Liver (tissue), 9 donors: ENCODE measurements around the gene GSTA1. TPM values are rescaled to one million over a fixed set of nuclear protein-coding genes. Genes with fewer than 3 reads are reported as not detected.
"Not testable (repeated sequence)": the region's sequence is repeated elsewhere in the genome, so short reads cannot be mapped to it uniquely, and the experiment has no call there.

Source experiments
- DNase-seq: peaks from one replicate; pipeline ENCODE4 v3.0.0-alpha.2; 2017; ENCODE audit warnings: low spot score
- H3K27ac ChIP-seq, 2 donors: one replicate each; pipeline ENCODE4 v1.7.0; 2013; ENCODE audit warnings: inconsistent platforms in 2 of 2, low read length in 2 of 2, control low read depth in 1 of 2, low read depth in 1 of 2, mild to moderate bottlenecking in 1 of 2
- H3K27me3 ChIP-seq, 4 donors: one replicate each; pipeline versions ENCODE4 v1.6.1 to v1.7.0; 2013; ENCODE audit warnings: low read length in 3 of 4, inconsistent platforms in 1 of 4, mild to moderate bottlenecking in 1 of 4, moderate library complexity in 1 of 4; ENCODE audit not compliant: control insufficient read depth in 4 of 4, insufficient read depth in 4 of 4
- H3K36me3 ChIP-seq, 4 donors: one replicate each; pipeline versions ENCODE4 v1.6.1 to v1.7.0; 2013; ENCODE audit warnings: low read length in 3 of 4, mild to moderate bottlenecking in 3 of 4, low read depth in 1 of 4, moderate library complexity in 1 of 4; ENCODE audit not compliant: control insufficient read depth in 4 of 4, insufficient read depth in 3 of 4
- H3K4me1 ChIP-seq, 4 donors: one replicate each; pipeline versions ENCODE4 v1.6.1 to v1.7.0; 2013; ENCODE audit warnings: low read length in 3 of 4, mild to moderate bottlenecking in 3 of 4, moderate library complexity in 1 of 4; ENCODE audit not compliant: control insufficient read depth in 4 of 4, insufficient read depth in 4 of 4
- H3K4me3 ChIP-seq, 3 donors: one replicate each; pipeline versions ENCODE4 v1.6.1 to v1.7.0; 2013; ENCODE audit warnings: low read length in 3 of 3, control low read depth in 1 of 3, low read depth in 1 of 3, mild to moderate bottlenecking in 1 of 3
- H3K9ac ChIP-seq, 2 donors: one replicate each; pipeline ENCODE4 v1.7.0; 2013; ENCODE audit warnings: low read length in 2 of 2, mild to moderate bottlenecking in 2 of 2, moderate library complexity in 2 of 2, control low read depth in 1 of 2, low read depth in 1 of 2
- H3K9me3 ChIP-seq, 4 donors: one replicate each; pipeline versions ENCODE4 v1.6.1 to v1.7.0; 2013; ENCODE audit warnings: low read length in 3 of 4; ENCODE audit not compliant: control insufficient read depth in 4 of 4
- EGR1 ChIP-seq, 2 donors: IDR thresholded peaks; 2 replicates each; pipeline ENCODE4 v1.6.1; 2016 to 2018; ENCODE audit warnings: antibody characterized with exemption in 2 of 2, low read depth in 2 of 2
- FOXA2 ChIP-seq: IDR thresholded peaks from 2 replicates; pipeline ENCODE4 v1.6.1; 2016; ENCODE audit warnings: antibody characterized with exemption
- GABPA ChIP-seq, 2 donors: IDR thresholded peaks in 1 of 2; conservative IDR thresholded peaks in 1 of 2; 2 replicates each; pipeline ENCODE4 v1.6.1; 2016; ENCODE audit warnings: antibody characterized with exemption in 2 of 2, mild to moderate bottlenecking in 1 of 2, moderate library complexity in 1 of 2
- HNF4G ChIP-seq: IDR thresholded peaks from 2 replicates; pipeline ENCODE4 v1.6.1; 2016; ENCODE audit warnings: antibody characterized with exemption
- RAD21 ChIP-seq, 2 donors: IDR thresholded peaks; 2 replicates each; pipeline ENCODE4 v1.6.1; 2016; ENCODE audit warnings: antibody characterized with exemption in 2 of 2, mild to moderate bottlenecking in 2 of 2
- SP1 ChIP-seq: IDR thresholded peaks from 2 replicates; pipeline ENCODE4 v1.6.1; 2018; ENCODE audit warnings: antibody characterized with exemption, mild to moderate bottlenecking
- TAF1 ChIP-seq: conservative IDR thresholded peaks from 2 replicates; pipeline ENCODE4 v1.6.1; 2016; ENCODE audit warnings: antibody characterized with exemption, mild to moderate bottlenecking
- WGBS: extraction: QIAGEN DNeasy Blood & Tissue Kit; methylation state at CpG from one replicate; pipeline ENCODE4 v1.1.7; 2013; 5-methylcytosine and 5-hydroxymethylcytosine counted together
- polyA plus RNA-seq, 2 donors: library from polyadenylated mRNA; stranded (reverse) in 1 of 2; unstranded in 1 of 2; fragments of 200-250 nt in 1 of 2; fragments of >200 nt in 1 of 2; fragmentation: Nextera tagmentation in 1 of 2; extraction: Ambion mirVana in 1 of 2; gene quantifications; one replicate each; pipeline versions ENCODE4 v1.2.1 to v1.2.3, GENCODE V29; 2013 to 2015
- total RNA-seq, 2 donors: library from RNA; depleted of rRNA; stranded (reverse); fragments of >200 nt; gene quantifications; one replicate each; pipeline ENCODE4 v1.2.3, GENCODE V29; 2014
- TF ChIP-seq, protein P1 (sequence below): IDR thresholded peaks from 2 replicates; pipeline ENCODE4 v1.6.1; 2016; ENCODE audit warnings: antibody characterized with exemption
- TF ChIP-seq, protein P2 (sequence below): IDR thresholded peaks from 2 replicates; pipeline ENCODE4 v1.6.1; 2016; ENCODE audit warnings: antibody characterized with exemption
- TF ChIP-seq, protein P3 (sequence below): IDR thresholded peaks from 2 replicates; pipeline ENCODE4 v1.6.1; 2016; ENCODE audit warnings: antibody characterized with exemption
- TF ChIP-seq, protein P4 (sequence below): fragments of 150-350 bp; IDR thresholded peaks from 2 replicates; pipeline ENCODE4 v1.5.1; 2017; ENCODE audit warnings: improper control_type of control experiment, low read depth, low read length; ENCODE audit not compliant: missing input control
- donor health status: healthy.
- donor health status: healthy.
- donor health status: healthy.
- donor health status: healthy.
- donor health status: healthy.

The GSTA1 gene
- 100 to 1,000 TPM in 1 of 2 donors, 10 to 100 TPM in 1; 59.4 to 160 TPM for total RNA-seq
- polyA plus RNA-seq, result 100 to 1,000 TPM; 131 to 247 TPM

DNA sequence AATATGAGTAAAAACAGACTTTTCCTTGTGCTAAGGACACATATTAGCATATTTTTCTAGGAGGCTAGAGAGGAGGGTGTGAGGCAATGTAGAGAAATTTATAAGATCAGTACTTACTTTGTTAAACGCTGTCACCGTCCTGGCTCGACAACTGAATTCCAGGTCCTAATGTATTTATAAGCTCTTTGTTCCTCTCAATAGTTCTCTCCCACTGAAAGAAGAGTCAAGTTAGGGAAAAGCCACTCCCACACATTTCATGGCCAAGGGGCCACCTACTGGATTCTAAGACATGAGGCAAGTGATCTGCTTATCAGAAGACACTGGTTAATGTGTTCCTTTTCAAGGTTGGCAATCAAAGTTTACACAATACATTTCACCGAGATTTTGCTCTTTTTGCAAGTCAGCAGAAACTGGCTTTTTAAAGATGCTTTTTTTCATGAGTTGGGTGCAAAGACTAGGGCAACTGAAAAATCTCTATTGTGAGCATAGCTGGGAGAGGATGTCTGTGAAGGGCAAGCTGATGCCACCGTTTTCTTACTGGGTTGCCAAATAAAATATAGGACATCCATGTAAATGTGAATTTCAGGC lies at the start of gene GSTA1:
GSTA1 (minus strand) TSS at position 149 of the 588 bp plus-strand sequence. CDS start 4,549 bp downstream, outside the sequence.
- 22% methylated on average over 5 of the region's 5 CpGs for WGBS
- TF ChIP-seq RAD21 (IDR thresholded peaks at IDR 0.05), result peak; percentile 15 to 19
- Histone ChIP-seq H3K4me3 (peak within 1 kb of the TSS; percentile 31 to 85 (median 69)), H3K4me1 (peaks cover 6 to 17% (median 7%) of the 10 kb centered on the region in 4 donors), H3K9ac (peak within 1 kb of the TSS in 1 of 2 donors; percentile 85), H3K27ac (peak within 1 kb of the TSS; percentile 18 to 35)
- not testable (repeated sequence) for H3K36me3 ChIP-seq, H3K9me3 ChIP-seq, DNase-seq, H3K27me3 ChIP-seq

DNA sequence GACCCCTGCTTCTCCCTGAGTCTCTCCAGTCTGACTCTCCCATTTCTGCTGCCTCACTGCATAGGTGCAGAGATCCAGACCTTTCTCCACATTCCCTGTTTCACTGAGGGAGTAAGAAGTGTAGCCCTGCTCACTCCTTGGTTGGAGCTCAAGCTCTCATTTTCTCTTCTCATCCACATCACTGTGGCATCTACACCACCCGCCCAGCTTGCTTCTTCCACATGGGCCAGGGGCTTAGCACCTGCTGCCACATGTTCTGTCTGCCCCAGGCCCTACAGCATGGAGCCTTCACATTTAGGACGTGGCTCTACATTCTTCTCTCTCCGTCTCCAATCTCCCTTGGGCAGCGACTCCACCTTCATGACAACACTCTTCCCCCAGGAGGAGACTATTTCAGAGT lies 45.5 kb upstream of the GSTA1 start:
- H3K4me1 ChIP-seq, result no peaks in the 10 kb centered on the region
- no peak for DNase-seq
- H3K9me3 ChIP-seq, result peaks cover 0 to 5% (median 2%) of the 10 kb centered on the region in 4 donors
- H3K36me3 ChIP-seq, result no peaks in the 10 kb centered on the region
- H3K27me3 ChIP-seq, result no peaks in the 10 kb centered on the region
- H3K9ac ChIP-seq, result no peak overlapping the region
- no peak overlapping the region for H3K4me3 ChIP-seq
- H3K27ac ChIP-seq, result no peak overlapping the region
- 89% methylated on average over 4 of the region's 4 CpGs for WGBS
- TF ChIP-seq, protein P1, sequence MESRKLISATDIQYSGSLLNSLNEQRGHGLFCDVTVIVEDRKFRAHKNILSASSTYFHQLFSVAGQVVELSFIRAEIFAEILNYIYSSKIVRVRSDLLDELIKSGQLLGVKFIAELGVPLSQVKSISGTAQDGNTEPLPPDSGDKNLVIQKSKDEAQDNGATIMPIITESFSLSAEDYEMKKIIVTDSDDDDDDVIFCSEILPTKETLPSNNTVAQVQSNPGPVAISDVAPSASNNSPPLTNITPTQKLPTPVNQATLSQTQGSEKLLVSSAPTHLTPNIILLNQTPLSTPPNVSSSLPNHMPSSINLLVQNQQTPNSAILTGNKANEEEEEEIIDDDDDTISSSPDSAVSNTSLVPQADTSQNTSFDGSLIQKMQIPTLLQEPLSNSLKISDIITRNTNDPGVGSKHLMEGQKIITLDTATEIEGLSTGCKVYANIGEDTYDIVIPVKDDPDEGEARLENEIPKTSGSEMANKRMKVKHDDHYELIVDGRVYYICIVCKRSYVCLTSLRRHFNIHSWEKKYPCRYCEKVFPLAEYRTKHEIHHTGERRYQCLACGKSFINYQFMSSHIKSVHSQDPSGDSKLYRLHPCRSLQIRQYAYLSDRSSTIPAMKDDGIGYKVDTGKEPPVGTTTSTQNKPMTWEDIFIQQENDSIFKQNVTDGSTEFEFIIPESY, result no peak
- TF ChIP-seq GABPA (IDR thresholded peaks at IDR 0.05 in 1 of 2, conservative IDR thresholded peaks at IDR 0.05 in 1 of 2), result no peak
- TF ChIP-seq, protein P2, sequence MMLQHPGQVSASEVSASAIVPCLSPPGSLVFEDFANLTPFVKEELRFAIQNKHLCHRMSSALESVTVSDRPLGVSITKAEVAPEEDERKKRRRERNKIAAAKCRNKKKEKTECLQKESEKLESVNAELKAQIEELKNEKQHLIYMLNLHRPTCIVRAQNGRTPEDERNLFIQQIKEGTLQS, result no peak

DNA sequence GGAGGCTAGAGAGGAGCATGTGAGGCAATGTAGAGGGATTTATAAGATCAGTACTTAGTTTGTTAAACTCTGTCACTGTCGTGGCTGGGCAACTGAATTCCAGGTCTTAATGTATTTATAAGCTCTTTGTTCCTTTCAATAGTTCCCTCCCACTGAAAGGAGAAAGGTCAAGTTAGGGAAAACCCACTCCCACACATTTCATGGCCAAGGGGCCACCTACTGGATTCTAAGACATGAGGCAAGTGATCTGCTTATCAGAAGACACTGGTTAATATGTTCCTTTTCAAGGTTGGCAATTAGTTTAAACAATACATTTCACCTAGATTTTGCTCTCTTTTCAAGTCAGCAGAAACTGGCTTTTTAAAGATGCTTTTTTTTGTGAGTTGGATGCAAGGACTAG lies 42.4 kb upstream of the GSTA1 start:
- Histone ChIP-seq H3K4me1 (no peaks in the 10 kb centered on the region), H3K9ac (no peak overlapping the region), H3K9me3 (peaks cover 0 to 5% (median 2%) of the 10 kb centered on the region in 4 donors), H3K36me3 (no peaks in the 10 kb centered on the region), H3K4me3 (no peak overlapping the region), H3K27ac (no peak overlapping the region), H3K27me3 (no peaks in the 10 kb centered on the region)
- no peak for TF ChIP-seq RAD21 (IDR thresholded peaks at IDR 0.05)
- TF ChIP-seq EGR1 (IDR thresholded peaks at IDR 0.05; ENCODE audit: low read depth in 2 of 2), result no peak
- WGBS, result 58% methylated on average over 1 of the region's 1 CpG
- no peak for DNase-seq

DNA sequence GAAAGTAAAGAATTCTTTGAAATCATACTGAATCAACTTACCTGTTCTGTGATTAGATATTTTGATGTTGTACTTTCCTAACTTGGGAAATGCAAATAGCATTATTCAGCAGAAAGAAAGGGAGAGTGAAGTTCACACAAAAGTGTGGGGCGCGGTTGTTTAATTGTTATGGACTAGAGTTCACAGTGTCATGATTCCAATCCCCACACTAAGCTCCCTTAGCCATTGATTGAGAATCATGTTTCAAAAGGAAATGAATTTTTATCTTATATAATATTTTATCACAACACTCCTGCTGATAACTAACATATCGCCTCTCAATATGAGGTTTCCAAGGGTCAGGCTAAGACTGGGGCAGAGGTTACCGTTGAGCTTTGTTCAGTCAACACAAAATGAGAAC lies 40.0 kb upstream of the GSTA1 start:
- no peak overlapping the region for H3K9ac ChIP-seq
- no peak overlapping the region for H3K4me3 ChIP-seq
- H3K27me3 ChIP-seq, result no peaks in the 10 kb centered on the region
- H3K36me3 ChIP-seq, result no peaks in the 10 kb centered on the region
- peaks cover 0 to 4% (median 2%) of the 10 kb centered on the region in 4 donors for H3K9me3 ChIP-seq
- TF ChIP-seq SP1 (no peak), EGR1 (IDR thresholded peaks at IDR 0.05; ENCODE audit: low read depth in 2 of 2) (no peak), RAD21 (IDR thresholded peaks at IDR 0.05) (no peak), FOXA2 (no peak), HNF4G (no peak), TAF1 (no peak)
- TF ChIP-seq, protein P3, sequence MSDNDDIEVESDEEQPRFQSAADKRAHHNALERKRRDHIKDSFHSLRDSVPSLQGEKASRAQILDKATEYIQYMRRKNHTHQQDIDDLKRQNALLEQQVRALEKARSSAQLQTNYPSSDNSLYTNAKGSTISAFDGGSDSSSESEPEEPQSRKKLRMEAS, result no peak
- TF ChIP-seq, protein P2, result no peak
- TF ChIP-seq, protein P4, sequence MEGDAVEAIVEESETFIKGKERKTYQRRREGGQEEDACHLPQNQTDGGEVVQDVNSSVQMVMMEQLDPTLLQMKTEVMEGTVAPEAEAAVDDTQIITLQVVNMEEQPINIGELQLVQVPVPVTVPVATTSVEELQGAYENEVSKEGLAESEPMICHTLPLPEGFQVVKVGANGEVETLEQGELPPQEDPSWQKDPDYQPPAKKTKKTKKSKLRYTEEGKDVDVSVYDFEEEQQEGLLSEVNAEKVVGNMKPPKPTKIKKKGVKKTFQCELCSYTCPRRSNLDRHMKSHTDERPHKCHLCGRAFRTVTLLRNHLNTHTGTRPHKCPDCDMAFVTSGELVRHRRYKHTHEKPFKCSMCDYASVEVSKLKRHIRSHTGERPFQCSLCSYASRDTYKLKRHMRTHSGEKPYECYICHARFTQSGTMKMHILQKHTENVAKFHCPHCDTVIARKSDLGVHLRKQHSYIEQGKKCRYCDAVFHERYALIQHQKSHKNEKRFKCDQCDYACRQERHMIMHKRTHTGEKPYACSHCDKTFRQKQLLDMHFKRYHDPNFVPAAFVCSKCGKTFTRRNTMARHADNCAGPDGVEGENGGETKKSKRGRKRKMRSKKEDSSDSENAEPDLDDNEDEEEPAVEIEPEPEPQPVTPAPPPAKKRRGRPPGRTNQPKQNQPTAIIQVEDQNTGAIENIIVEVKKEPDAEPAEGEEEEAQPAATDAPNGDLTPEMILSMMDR, result no peak
- DNase-seq, result no peak
- no peaks in the 10 kb centered on the region for H3K4me1 ChIP-seq
- 82% methylated on average over 4 of the region's 4 CpGs for WGBS
- no peak overlapping the region for H3K27ac ChIP-seq
